Ovary (tissue), 3 donors: Measurements from ENCODE around the gene PLXDC2.

Source experiments
- CTCF ChIP-seq, 3 donors: fragments of 450-650 bp in 2 of 3; fragments of 200-600 bp in 1 of 3; IDR thresholded peaks; one replicate each; pipeline versions ENCODE4 v1.5.1 to v1.8.0; 2016 to 2022; ENCODE audit warnings: antibody characterized with exemption in 3 of 3, mild to moderate bottlenecking in 1 of 3
- EP300 ChIP-seq: sonication (generic); formaldehyde crosslinking; IDR thresholded peaks from one replicate; pipeline ENCODE4 v1.6.1; 2017; ENCODE audit warnings: antibody characterized with exemption
- donor health status: DM: no; HTN: no; CAD: no.

DNA sequence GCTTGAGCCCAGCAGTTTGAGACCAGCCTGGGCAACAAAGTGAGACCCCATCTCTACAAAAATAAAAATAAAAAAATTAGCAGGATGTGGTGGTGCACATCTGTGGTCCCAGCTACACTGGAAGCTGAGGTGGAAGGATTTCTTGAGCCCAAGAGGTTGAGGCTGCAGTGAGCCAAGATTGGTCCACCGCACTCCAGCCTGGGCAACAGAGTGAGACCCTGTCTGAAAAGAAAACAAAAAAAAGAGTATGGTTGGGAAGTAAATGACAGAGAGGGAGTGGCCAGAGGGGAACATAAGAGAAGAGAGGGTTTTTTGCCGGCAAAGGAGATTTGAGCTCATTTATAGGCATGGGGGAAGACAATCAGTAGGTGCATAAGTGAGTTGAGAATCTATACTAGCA lies 19.7 kb downstream of the PLXDC2 start:
- TF ChIP-seq EP300 (no peak), CTCF (IDR thresholded peaks at IDR 0.05) (no peak)
